Body of pancreas (tissue), 4 donors: ENCODE results near the gene PLA2G4D.

Source experiments
- CTCF ChIP-seq, 7 experiments: fragments of 450-650 bp in 4 of 7; fragments of 200-600 bp in 3 of 7; sonication (generic) in 3 of 7; IDR thresholded peaks; one replicate each; pipeline ENCODE4 v1.5.1; 2016 to 2019; ENCODE audit warnings: antibody characterized with exemption in 7 of 7
- POLR2A ChIP-seq, 3 donors: fragments of 450-650 bp; IDR thresholded peaks; one replicate each; pipeline ENCODE4 v1.6.1; 2016; ENCODE audit warnings: antibody characterized with exemption in 3 of 3, mild to moderate bottlenecking in 2 of 3

- TF ChIP-seq CTCF (IDR thresholded peaks at IDR 0.05) (no peak), POLR2A (IDR thresholded peaks at IDR 0.05) (no peak)
Measured at GRCh38 chr15:42104095-42104891, 9.9 kb upstream of the PLA2G4D start.
